CD4-positive, alpha-beta T cell treated with Interleukin-6 for 4 hours (primary cell): ENCODE results near the gene BANK1.

Experiments
- DNase-seq: peaks from one replicate; pipeline ENCODE4 v3.0.0-alpha.2; 2020; ENCODE audit warnings: mixed read lengths

BANK1 gene

DNA sequence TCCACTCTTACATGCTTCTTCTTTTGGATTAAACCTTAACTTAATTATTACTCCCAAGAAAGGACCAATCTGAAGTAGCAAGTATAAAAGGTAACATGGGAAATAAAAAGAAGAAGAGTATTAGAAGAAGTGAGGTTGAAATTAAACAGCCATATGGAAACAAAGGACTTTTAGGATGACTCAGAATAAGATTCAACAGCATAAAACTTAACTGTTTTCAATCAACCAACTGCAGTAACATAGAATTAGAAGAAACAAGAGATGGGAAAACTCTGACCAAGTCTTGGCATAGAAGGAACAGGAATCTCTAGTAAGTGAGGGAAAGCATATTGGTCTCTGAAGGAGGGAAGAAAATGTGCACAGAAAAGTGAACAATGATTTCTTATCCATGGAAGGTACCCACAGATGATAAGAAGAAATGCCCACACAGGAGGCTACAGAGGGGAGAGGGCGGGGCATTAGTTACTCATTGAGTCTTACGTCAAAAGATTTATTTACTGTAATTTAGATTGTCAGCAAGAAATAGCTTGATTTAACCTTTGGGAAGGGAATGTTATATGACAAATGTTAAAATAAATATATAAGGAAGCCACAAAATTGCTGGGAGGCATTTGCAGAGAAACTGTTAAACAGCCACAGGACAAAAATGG lies 177.3 kb downstream of the BANK1 start:
- DNase-seq = no peak

DNA sequence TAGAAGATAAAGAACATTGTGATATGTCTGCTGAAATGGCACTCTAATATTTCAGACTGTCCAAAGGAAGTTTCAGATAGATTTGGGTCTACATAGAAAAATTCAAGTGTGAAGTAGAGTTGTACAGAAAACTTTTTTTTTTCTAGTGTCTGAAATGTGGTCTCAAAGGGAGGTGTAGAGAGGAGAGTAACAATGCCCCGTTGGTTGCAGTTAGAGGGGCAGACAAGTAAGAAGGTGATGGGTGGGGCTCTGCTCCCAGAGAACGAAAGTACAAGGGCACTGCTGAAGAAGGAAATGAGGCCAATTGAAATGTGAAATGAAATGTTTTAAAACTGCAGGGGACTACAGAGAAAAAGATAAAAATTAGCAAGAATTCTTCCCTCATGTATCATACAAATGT lies 177.8 kb downstream of the BANK1 start:
- DNase-seq = no peak

DNA sequence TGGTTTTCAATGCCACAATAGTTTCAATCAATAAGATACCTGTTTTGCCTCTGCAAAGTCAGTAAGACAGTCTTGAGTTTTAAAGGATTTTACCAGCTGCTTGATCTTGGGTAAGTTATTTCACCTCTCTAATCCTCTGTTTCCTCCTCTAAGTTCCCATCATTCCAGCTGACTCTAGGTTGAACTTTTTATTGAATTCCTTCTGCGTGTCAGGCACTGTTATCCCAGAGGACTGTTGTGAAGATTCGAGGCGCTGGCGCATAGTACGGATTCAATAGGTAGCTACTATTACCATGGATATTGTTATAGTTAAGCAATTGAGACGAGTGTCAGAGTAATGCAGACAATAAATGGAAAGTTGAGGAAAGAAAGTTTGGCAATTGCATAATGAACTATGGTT lies 179.4 kb downstream of the BANK1 start:
- no peak for DNase-seq

DNA sequence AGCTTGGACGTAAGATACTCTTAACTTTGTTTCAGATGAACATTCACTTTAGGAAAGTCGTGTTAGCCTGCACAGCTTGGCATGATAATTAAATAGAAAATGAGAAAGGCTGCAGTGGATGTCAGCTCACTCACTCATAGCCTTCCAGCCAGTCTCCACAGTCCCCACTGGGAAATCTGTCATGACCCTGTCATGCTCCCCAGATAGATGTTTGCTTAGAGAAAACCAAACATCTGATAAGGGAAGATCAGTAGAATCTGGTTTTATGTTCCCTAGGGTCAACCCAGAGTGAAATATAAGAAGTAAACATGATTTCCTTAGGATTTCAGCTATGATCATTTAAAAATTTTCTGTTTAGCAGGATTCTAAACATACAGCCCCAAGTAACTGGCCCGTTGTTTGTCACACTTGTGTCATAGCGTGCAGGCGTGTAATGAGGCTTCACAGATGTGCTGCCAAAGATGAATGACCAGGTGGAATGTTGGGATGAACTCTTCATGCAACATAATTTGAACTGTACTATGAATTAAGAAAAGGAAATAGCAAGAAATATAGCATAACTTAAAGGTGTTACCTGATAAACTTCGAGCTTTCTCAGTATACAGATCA lies 180.1 kb downstream of the BANK1 start:
- DNase-seq = no peak

DNA sequence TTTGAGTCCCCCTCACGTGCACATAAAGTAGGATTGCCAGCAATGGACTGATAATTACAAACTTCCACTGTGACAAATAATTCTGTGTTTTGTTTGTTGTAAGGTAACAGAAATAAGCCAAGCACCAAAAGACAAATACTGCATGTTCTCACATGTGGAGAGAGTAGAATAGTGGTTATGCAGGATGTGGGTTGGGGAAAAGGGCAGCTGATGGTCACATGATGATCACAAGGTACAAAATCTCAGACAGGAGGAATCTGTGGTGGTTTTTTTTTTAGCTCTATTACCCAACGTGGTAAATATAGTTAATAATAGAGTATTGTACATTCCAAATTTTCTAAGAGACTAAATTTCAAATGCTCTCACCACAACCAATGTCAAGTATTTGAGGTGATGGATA lies 182.3 kb downstream of the BANK1 start:
- no peak for DNase-seq

- DNase-seq = no peak
Measured at GRCh38 chr4:101973361-101973760, 182.8 kb downstream of the BANK1 start.

DNA sequence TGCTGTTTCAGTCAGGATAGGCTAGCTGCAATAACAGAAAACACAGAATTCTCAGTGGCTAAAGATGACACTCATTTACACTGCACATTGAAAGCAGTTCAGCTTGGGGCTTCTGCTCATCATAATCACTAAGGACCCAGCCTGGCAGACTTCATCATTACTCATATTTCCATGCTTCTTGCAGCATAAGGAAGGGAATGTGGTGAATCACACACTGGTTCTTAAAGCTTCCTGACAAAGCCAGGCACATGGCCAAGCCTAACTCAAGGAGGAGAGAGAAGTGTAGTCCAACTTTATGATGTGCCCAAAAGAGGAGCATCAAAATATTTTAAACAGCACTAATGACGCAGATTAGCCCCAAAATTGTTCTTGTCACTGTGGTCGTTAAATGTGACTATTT lies 186.5 kb downstream of the BANK1 start:
- DNase-seq = no peak

DNA sequence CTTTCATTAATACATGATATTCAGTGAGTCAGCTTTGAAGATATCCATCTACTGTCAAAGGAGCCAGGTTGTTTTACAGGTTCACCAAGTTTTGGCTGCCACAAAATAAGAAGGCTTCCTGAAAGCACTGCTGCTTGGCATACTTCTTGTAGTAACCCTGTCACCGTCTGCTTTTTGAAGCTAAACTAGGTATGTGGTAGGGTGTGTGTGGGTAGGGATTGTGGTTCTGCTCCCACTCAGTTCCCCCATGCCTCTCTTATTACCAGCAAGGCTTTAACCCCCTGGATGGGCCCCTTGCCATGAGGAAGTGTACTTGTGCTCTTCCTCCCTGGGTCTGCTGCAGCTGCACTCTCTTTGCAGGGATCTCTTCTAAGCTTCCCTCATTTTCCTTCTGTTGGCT lies 191.2 kb downstream of the BANK1 start:
- no peak for DNase-seq

DNA sequence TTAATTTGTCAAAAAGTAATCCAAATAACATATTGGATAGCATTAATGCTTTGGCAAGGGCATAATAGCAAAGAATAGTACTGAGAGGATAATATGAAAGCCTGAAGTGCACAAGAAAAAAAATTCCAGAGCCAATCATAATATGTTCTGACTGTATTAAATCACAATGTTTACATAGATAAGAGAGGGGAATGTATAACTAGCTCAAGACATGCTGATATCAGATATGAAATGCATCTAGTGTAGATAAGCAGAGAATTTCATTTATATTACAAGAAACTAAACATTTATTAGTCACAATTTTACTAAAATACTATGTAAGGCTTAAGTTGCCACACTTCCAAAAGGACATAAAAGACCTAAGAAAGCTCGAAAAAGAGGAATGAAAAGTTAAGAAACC lies 193.3 kb downstream of the BANK1 start:
- no peak for DNase-seq

- DNase-seq = no peak
Measured at GRCh38 chr4:101987623-101988243, 197.2 kb downstream of the BANK1 start.

DNA sequence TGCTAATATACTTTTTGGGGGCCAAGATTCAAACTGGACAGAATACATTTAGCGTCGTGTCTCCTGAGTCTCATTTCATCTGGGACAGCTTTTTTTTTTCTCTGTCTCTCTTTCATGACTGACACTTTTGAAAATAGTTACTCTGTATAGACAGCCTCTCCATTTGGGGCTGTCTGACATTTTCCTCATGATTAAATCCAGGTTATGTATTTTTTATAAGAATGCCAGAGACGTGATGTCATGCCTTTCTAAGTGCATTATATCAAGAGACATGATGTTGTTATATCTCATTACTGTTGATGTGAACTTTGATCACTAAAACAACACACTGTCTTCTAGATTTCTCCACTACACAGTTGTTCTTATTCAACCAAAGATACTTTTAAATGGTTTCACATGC lies 199.0 kb downstream of the BANK1 start:
- no peak for DNase-seq

DNA sequence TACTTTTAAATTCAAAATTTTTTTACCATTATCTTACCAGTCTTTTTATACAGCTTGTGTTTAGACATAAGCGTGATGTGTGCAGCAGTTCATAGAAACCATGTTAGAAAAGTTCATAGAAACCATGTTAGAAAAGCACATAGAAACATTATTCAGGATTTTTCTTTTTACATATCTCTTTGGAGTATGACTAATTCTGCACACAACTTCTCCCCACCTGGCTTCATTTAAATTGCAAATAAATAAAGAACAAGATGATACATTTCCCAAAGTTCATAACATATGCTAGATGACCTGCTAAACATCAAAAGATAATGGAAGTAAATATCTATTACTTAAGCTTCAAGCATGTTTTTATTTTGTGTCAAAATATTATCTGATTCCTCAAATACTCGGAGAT lies 201.9 kb downstream of the BANK1 start:
- no peak for DNase-seq

- no peak for DNase-seq
Measured at GRCh38 chr4:101993002-101993841, 202.7 kb downstream of the BANK1 start.

GRCh38 chr4:101993842-101994775 lies 203.6 kb downstream of the BANK1 start:
- no peak for DNase-seq

DNA sequence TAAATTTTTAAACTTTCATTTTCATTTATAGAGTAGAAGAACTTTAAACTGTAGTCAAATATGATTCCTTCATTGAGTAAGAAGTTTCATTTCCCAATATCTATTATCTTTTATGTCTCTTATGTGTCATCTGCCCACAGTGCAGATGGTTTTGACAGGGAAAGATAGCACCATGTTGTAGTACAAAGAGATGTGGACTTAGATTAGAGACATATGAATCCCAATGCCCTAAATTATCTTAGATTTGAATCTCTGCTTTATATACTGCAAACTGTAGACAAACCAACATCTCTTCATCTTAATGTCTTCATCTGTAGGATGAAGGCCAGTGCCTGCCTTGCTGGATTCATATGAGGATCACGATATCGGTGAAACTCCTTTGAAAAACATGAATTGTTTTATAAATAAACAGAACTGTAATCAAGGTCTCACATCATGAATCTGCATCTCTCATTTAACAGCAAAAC lies 217.5 kb downstream of the BANK1 start:
- no peak for DNase-seq

DNA sequence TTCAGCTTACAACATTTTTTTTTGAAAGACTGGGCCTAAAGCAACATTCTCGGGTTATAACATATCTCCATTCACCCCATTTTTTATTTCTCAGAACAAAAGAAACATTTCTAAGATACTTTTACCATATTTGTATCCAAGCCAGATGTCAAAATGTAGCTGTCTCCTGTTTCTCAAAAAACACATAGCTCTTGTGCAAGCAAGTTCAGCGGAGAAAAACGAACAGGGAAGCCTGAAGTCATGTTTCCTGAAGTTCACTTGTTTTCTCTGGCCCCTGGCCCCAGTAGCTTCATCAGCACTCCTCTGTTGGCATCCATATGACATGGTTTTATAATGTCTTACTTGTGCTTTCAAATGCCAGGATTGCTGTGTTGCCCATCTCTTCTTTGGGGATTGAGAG lies 218.2 kb downstream of the BANK1 start:
- no peak for DNase-seq

GRCh38 chr4:102022343-102022742 lies 231.8 kb downstream of the BANK1 start:
- DNase-seq = no peak

- DNase-seq = no peak
Measured at GRCh38 chr4:102027961-102028360, 237.4 kb downstream of the BANK1 start.

DNA sequence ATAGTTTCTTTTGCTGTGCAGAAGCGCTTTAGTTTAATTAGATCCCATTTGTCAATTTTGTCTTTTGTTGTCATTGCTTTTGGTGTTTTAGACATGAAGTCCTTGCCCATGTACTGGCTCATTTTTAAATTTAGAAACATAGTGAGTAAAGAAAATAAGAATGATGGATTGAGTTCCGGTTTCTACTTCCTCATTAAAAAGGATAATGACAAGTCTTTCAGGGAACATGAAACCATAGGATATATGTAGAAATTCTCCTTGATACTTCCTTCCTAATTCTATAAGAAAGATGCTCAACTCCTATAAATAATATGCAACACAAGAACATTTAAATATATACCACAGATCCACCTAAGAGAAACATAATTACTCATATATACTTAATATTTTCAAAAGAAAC lies 240.9 kb downstream of the BANK1 start:
- DNase-seq = no peak

DNA sequence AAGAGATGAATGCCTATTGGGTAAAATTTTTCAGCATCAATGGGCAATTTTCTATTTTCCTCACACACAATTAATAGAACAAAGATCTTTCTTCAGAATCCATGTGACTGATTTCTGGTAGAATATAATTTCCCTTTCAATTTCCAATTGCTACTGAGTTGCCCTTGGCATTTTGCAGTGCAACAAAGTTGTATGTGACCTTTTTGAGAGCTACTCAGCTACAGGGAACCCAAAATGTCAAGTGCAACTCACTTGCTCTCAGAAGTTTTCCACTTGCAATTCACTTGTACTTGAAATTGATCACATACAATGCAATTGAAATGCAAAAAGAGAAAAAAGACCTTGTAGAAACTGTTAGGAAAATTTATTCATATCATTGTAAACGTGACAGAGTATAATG lies 245.5 kb downstream of the BANK1 start:
- DNase-seq = no peak

DNA sequence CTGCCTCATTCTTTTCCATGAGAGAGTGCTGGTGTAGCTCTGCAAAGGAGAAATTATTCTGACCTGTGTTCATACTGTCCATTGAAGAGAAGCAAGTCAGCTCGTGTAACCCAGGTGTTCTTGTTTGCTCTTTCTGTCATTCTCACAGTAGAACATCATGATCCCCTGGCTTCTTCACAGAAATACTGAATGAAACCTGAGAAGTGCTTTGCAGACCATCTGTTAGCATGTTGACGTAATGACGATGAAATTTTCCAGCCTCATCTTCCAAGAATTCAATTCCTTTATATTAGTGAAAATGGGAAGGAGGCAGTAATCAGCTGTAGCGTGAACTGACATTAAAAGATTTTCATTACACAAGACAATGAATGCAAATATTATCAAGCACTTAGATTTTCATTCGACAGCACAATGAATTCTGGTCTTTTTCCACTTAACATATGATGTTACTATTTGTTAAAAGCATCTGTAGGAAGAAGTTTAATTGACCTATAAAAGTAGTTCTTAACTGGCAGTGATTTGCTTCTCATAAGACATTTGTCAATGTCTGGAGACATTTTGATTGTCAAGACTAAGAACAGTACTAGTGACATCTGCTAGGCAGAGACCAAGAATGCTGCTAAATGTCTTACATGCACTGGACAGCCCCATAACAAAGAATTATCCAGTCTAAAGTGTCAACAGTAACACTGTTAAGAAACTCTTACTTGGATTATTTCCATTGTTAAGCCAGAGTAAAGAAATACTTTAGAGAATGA lies 246.3 kb downstream of the BANK1 start:
- DNase-seq = no peak

GRCh38 chr4:102037566-102037965 lies 247.0 kb downstream of the BANK1 start:
- no peak for DNase-seq
